Body of pancreas (tissue), 4 donors: ENCODE measurements around the gene ZNF771.

Source experiments
- POLR2A ChIP-seq, 3 donors: fragments of 450-650 bp; IDR thresholded peaks; one replicate each; pipeline ENCODE4 v1.6.1; 2016; ENCODE audit warnings: antibody characterized with exemption in 3 of 3, mild to moderate bottlenecking in 2 of 3
- TF ChIP-seq, protein P1 (sequence below), 7 experiments: fragments of 450-650 bp in 4 of 7; fragments of 200-600 bp in 3 of 7; sonication (generic) in 3 of 7; IDR thresholded peaks; one replicate each; pipeline ENCODE4 v1.5.1; 2016 to 2019; ENCODE audit warnings: antibody characterized with exemption in 7 of 7

DNA sequence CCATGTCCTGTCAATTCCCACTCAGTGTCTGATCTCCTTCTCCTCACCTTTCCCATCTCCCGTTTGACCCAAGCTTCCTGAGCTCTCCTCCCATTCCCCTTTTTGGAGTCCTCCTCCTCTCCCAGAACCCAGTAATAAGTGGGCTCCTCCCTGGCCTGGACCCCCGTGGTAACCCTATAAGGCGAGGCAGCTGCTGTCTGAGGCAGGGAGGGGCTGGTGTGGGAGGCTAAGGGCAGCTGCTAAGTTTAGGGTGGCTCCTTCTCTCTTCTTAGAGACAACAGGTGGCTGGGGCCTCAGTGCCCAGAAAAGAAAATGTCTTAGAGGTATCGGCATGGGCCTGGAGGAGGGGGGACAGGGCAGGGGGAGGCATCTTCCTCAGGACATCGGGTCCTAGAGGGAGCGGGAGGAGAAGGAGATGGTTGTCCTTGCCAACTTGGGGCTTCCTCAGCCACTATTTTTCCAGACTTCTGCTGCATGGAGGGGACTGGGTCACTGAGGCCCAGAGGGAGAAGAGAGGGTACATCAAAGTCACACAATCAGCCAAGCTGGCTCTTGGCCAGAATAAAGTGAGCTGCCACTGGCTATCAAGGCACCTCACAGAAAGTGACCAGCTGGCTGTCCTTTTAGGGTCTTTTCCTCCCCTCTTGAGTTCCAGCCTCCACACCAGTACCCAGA lies 35.2 kb upstream of the ZNF771 start:
- TF ChIP-seq, protein P1, sequence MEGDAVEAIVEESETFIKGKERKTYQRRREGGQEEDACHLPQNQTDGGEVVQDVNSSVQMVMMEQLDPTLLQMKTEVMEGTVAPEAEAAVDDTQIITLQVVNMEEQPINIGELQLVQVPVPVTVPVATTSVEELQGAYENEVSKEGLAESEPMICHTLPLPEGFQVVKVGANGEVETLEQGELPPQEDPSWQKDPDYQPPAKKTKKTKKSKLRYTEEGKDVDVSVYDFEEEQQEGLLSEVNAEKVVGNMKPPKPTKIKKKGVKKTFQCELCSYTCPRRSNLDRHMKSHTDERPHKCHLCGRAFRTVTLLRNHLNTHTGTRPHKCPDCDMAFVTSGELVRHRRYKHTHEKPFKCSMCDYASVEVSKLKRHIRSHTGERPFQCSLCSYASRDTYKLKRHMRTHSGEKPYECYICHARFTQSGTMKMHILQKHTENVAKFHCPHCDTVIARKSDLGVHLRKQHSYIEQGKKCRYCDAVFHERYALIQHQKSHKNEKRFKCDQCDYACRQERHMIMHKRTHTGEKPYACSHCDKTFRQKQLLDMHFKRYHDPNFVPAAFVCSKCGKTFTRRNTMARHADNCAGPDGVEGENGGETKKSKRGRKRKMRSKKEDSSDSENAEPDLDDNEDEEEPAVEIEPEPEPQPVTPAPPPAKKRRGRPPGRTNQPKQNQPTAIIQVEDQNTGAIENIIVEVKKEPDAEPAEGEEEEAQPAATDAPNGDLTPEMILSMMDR (IDR thresholded peaks at IDR 0.05): no peak
- no peak for TF ChIP-seq POLR2A (IDR thresholded peaks at IDR 0.05)
